ENCODE measurements around the gene SCCPDH. TPM values are rescaled to one million over a fixed set of nuclear protein-coding genes. Genes with fewer than 3 reads are reported as not detected.
A peak's percentile ranks its signal among the peaks of the same experiment; 100 is the strongest.

The SCCPDH gene
- total and polyA plus RNA-seq, 2 of the 13 experiments (the other 11 are each of a cell fraction or from before 2014, with no cell fraction given), result 36.7 to 62.3 TPM

DNA sequence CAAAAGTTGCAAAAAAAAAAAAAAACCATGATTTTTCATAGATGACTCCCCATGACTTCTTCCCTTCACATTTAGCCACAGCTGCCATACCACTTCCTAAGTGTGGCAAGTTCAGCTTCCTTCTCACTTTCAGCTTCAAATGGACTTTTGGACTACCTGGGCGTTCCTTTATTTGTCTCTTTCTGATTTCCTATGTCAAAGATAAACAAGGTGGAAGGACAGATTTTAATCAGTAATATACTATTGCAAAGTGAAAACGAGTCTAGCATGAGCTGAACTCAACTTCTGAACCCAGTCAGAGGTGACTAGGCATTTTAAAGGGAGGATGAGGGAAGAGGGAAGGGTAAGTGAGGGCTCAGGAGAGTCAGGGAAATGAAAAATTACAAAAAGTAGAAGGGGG is 14.4 kb upstream of the SCCPDH start (continued):
- TF ChIP-seq REXO4 (CRISPR knock-in tag; IDR thresholded peaks at IDR 0.05; ENCODE audit: borderline replicate concordance) (no peak), NCOA2 (CRISPR knock-in tag; IDR thresholded peaks at IDR 0.05) (peak; percentile 81), SP140L (CRISPR knock-in tag; IDR thresholded peaks at IDR 0.05; ENCODE audit: borderline replicate concordance) (no peak), ZNF460 (CRISPR knock-in tag; IDR thresholded peaks at IDR 0.05; ENCODE audit: borderline replicate concordance) (no peak), PAX8 (CRISPR knock-in tag; IDR thresholded peaks at IDR 0.05; ENCODE audit: borderline replicate concordance) (no peak), CENPX (CRISPR knock-in tag; IDR thresholded peaks at IDR 0.05) (no peak), SAFB2 (CRISPR knock-in tag; IDR thresholded peaks at IDR 0.05; ENCODE audit: borderline replicate concordance, low read depth) (no peak), ZNF607 (CRISPR knock-in tag; IDR thresholded peaks at IDR 0.05; ENCODE audit: borderline replicate concordance) (0 out of 2 replicates have a peak, but pooled peaks have one; percentile 58), ZNF335 (CRISPR knock-in tag; IDR thresholded peaks at IDR 0.05) (no peak; the same call in 1 of the 2 replicates), NFIC (IDR thresholded peaks at IDR 0.05; ENCODE audit: low read length) (peak; percentile 77), THAP11 (CRISPR knock-in tag; IDR thresholded peaks at IDR 0.05) (no peak; the same call in 1 of the 2 replicates), SAP130 (CRISPR knock-in tag; IDR thresholded peaks at IDR 0.05; ENCODE audit: low read depth) (peak; percentile 76), HIVEP1 (CRISPR knock-in tag; IDR thresholded peaks at IDR 0.05) (no peak), SNAPC2 (CRISPR knock-in tag; IDR thresholded peaks at IDR 0.05) (no peak), NKX3-1 (CRISPR knock-in tag; IDR thresholded peaks at IDR 0.05) (no peak), ZFP36 (IDR thresholded peaks at IDR 0.05; ENCODE audit: borderline replicate concordance, low read depth, low read length, partially characterized antibody) (no peak), HOXD1 (CRISPR knock-in tag; IDR thresholded peaks at IDR 0.05) (no peak), HNRNPH1 (optimal IDR thresholded peaks at IDR 0.05; ENCODE audit: low read depth, low read length) (no peak), POGZ (CRISPR knock-in tag; IDR thresholded peaks at IDR 0.05) (peak; percentile 56; the same call in 1 of the 2 replicates), MIXL1 (CRISPR knock-in tag; IDR thresholded peaks at IDR 0.05) (peak; percentile 84)
- TF ChIP-seq, protein P1, sequence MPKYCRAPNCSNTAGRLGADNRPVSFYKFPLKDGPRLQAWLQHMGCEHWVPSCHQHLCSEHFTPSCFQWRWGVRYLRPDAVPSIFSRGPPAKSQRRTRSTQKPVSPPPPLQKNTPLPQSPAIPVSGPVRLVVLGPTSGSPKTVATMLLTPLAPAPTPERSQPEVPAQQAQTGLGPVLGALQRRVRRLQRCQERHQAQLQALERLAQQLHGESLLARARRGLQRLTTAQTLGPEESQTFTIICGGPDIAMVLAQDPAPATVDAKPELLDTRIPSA (CRISPR knock-in tag; IDR thresholded peaks at IDR 0.05; ENCODE audit: borderline replicate concordance), result no peak
- TF ChIP-seq, protein P2, sequence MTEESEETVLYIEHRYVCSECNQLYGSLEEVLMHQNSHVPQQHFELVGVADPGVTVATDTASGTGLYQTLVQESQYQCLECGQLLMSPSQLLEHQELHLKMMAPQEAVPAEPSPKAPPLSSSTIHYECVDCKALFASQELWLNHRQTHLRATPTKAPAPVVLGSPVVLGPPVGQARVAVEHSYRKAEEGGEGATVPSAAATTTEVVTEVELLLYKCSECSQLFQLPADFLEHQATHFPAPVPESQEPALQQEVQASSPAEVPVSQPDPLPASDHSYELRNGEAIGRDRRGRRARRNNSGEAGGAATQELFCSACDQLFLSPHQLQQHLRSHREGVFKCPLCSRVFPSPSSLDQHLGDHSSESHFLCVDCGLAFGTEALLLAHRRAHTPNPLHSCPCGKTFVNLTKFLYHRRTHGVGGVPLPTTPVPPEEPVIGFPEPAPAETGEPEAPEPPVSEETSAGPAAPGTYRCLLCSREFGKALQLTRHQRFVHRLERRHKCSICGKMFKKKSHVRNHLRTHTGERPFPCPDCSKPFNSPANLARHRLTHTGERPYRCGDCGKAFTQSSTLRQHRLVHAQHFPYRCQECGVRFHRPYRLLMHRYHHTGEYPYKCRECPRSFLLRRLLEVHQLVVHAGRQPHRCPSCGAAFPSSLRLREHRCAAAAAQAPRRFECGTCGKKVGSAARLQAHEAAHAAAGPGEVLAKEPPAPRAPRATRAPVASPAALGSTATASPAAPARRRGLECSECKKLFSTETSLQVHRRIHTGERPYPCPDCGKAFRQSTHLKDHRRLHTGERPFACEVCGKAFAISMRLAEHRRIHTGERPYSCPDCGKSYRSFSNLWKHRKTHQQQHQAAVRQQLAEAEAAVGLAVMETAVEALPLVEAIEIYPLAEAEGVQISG (CRISPR knock-in tag; IDR thresholded peaks at IDR 0.05), result no peak
- TF ChIP-seq, protein P3, sequence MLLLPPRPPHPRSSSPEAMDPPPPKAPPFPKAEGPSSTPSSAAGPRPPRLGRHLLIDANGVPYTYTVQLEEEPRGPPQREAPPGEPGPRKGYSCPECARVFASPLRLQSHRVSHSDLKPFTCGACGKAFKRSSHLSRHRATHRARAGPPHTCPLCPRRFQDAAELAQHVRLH (CRISPR knock-in tag; IDR thresholded peaks at IDR 0.05; ENCODE audit: borderline replicate concordance, low read depth), result no peak
- TF ChIP-seq, protein P4, sequence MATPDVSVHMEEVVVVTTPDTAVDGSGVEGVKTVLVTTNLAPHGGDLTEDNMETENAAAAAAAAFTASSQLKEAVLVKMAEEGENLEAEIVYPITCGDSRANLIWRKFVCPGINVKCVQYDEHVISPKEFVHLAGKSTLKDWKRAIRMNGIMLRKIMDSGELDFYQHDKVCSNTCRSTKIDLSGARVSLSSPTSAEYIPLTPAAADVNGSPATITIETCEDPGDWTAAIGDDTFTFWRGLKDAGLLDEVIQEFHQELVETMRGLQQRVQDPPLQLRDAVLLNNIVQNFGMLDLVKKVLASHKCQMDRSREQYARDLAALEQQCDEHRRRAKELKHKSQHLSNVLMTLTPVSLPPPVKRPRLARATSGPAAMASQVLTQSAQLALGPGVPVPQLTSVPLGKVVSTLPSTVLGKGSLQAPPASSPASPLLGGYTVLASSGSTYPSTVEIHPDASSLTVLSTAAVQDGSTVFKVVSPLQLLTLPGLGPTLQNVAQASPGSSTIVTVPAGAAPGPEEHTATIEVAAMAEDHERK (CRISPR knock-in tag; IDR thresholded peaks at IDR 0.05; ENCODE audit: low read depth), result no peak
- TF ChIP-seq, protein P5, sequence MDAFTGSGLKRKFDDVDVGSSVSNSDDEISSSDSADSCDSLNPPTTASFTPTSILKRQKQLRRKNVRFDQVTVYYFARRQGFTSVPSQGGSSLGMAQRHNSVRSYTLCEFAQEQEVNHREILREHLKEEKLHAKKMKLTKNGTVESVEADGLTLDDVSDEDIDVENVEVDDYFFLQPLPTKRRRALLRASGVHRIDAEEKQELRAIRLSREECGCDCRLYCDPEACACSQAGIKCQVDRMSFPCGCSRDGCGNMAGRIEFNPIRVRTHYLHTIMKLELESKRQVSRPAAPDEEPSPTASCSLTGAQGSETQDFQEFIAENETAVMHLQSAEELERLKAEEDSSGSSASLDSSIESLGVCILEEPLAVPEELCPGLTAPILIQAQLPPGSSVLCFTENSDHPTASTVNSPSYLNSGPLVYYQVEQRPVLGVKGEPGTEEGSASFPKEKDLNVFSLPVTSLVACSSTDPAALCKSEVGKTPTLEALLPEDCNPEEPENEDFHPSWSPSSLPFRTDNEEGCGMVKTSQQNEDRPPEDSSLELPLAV (CRISPR knock-in tag; conservative IDR thresholded peaks at IDR 0.05; ENCODE audit: low read depth), result no peak
- TF ChIP-seq, protein P6, sequence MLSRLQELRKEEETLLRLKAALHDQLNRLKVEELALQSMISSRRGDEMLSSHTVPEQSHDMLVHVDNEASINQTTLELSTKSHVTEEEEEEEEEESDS (CRISPR knock-in tag; IDR thresholded peaks at IDR 0.05; ENCODE audit: borderline replicate concordance), result no peak

Data from HepG2 (cell line).